GM03348 (cell line): ENCODE measurements around the gene TBC1D22A.

Source experiments
- DNase-seq: peaks from one replicate; pipeline ENCODE4 v3.0.0; 2012; ENCODE audit warnings: low spot score

Gene TBC1D22A

DNA sequence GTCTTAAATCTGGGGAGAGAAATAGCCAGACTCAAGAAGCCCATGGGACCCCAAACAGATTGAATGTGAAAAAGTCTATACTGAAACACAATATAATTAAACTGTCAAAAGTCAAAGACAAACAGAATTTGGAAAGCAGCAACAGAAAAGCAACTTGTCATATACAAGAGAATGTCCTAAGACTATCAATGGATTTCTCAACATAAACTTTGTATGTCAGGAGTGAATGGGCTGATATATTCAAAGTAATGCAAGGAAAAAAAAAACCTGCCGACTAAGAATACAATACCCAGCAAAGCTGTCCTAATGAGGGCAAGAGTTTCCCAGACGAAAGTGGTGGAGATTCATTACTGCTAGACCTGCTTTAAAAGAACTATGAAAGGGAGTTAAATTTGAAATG is 73.2 kb downstream of the TBC1D22A start:
- no peak for DNase-seq

GRCh38 chr22:46841522-46841921 is 79.1 kb downstream of the TBC1D22A start:
- DNase-seq = no peak

DNA sequence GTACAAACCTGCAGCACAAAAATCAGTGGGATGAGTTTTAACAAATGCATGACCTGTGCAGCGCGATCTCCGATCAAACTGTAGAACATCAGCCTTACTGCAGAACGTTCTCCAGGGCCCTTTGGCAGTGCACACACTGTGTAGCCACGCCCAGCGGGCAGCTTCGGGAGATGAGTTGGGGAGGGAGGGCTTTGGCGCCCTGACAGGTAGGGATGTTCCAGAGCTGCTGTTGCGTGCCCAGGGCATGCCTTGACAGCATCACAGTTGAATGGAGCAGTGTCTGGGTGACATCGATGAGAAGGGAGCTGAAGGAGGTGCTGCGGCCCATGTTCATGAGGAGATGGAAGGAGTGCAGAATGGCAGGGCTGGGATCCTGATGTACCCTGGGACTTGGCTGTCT is 80.2 kb downstream of the TBC1D22A start:
- DNase-seq = no peak

GRCh38 chr22:46843821-46844255 is 81.4 kb downstream of the TBC1D22A start:
- peak; percentile 55 for DNase-seq

DNA sequence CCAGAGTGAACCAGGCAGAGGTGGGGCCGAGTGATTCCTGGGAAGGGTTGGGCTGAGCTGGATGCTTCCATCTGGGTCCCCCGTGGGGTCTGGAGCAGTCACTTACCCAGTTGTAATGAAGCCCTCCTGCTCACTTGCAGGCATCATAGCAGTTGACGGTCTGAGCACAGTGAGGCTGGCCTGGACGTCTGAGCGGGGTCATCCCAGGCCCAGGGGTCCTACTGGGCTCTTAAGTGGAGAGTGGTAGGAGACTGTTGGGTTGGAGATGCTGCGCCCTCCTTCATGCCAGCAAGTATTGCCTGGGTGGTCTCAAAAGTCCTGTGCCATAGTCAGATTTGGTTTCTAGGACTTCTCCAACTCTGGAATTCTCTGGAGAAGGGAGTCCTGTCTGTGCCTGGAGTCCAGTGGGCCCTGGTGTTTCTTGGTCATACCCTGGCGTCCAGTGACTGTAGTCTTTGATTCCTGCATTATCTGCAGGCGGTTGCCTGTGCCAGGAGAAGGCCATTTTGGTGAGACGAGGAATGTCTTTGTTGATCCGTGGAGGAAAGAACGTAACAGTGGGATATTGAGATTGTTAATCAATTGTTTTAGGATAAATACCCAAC is 82.3 kb downstream of the TBC1D22A start:
- no peak for DNase-seq

GRCh38 chr22:46845296-46846149 is 83.1 kb downstream of the TBC1D22A start:
- DNase-seq = peak; percentile 73

- no peak for DNase-seq
These were observed 83.8 kb downstream of the TBC1D22A start for GRCh38 chr22:46846150-46846831.

GRCh38 chr22:46846832-46847355 is 84.4 kb downstream of the TBC1D22A start:
- no peak for DNase-seq

DNA sequence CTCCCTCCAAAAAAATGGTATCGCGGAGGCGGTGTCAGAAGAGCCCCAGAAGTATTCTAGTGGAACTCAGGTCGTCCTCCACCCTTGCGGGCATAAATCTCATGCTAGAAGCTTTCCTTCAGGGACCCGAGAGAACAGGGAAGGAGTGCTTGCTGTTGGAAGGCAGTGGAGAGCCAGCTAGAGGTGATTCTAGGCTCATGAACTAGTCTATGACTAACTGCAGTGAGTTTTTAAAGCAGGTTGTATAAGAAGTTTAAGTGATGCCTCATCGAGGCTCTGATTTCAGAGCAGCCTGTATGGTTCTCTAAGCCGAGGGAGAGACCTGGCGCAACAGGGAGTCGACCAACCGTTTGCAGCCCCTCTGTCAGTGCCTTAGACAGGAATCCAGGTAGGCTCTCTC is 85.7 kb downstream of the TBC1D22A start:
- no peak for DNase-seq

DNA sequence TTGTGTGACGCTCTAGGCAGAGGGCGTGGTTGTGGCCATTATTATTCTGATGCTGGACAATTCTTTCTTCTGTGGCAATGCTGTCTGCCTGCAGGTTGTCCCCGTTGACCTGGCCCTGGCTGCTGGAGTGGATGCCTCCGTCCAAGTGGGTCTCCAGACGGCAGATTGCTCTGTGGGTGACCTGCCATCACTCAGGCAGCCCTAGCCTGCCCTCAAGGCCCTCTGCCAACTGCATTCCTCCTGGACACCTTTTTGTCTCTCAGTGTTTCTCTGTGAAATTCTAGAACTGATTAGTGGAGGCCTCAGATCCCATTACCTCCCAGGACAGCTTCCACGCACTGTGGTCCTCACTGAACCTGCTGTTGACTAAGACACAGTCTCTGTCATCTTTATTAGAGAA is 86.7 kb downstream of the TBC1D22A start:
- no peak for DNase-seq

- no peak for DNase-seq
These were observed 87.5 kb downstream of the TBC1D22A start for GRCh38 chr22:46849951-46850350.

- DNase-seq = no peak
These were observed 88.9 kb downstream of the TBC1D22A start for GRCh38 chr22:46851311-46851710.

GRCh38 chr22:46851941-46852340 is 89.5 kb downstream of the TBC1D22A start:
- no peak for DNase-seq

- no peak for DNase-seq
These were observed 90.3 kb downstream of the TBC1D22A start for GRCh38 chr22:46852771-46853170.

DNA sequence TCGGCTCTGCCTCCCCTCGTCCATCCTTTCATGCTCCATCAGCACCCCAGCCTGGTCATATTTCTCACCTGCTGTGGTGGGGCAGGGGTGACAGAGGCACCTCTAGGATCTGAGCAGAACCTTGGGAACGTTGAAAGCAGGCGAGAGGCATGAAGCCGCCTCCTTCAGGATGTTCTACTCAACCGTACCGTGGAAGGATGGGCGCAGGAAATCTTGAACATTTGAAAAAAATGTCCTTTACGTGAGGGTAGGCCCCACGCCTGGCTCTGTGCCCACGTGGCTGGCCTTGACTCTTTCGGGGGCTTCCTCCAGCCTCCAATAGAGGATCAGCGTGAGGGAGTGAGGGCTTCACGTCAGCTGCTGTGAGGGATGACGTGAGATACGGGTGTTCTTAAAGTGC is 90.7 kb downstream of the TBC1D22A start:
- DNase-seq = no peak

GRCh38 chr22:46854125-46854870 is 91.8 kb downstream of the TBC1D22A start:
- no peak for DNase-seq

DNA sequence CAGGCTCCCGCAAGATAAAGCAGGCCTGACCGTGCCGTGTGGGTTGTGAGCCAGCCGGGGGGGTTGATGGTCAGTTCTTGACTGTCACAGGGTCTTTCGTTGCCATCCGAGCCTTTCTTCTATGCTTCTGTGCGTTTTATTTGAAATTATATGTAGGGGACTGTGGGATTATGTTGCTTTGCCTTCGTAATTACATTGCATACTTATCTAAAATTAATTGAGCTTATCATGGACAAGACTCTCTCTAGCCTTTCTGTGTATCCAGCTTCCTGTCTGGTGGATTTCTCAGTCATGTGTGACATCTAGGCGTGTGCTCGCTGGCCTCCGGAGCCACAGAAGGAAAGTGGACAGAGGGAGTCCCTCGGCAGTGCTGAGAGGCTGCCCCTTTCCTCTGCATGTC is 93.2 kb downstream of the TBC1D22A start:
- DNase-seq = no peak

DNA sequence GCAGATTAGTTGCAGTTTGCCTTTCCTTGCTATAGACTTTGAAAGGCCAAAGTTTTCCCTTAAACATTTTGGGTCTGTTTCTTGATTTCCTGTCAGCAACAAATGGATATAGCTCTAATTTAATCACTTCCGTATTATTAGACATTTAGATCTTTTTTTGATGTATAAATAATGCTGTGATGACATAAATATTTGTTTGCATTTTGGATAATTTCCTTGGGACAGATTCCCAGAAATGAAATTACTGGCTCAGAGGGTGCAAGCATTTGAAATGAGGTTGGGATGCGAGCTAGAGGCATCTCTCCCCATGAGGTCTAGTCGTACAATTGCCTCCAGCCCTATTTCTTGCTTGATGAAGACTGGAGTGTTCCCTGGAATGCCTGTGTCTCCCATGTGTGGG is 94.2 kb downstream of the TBC1D22A start:
- no peak for DNase-seq

DNA sequence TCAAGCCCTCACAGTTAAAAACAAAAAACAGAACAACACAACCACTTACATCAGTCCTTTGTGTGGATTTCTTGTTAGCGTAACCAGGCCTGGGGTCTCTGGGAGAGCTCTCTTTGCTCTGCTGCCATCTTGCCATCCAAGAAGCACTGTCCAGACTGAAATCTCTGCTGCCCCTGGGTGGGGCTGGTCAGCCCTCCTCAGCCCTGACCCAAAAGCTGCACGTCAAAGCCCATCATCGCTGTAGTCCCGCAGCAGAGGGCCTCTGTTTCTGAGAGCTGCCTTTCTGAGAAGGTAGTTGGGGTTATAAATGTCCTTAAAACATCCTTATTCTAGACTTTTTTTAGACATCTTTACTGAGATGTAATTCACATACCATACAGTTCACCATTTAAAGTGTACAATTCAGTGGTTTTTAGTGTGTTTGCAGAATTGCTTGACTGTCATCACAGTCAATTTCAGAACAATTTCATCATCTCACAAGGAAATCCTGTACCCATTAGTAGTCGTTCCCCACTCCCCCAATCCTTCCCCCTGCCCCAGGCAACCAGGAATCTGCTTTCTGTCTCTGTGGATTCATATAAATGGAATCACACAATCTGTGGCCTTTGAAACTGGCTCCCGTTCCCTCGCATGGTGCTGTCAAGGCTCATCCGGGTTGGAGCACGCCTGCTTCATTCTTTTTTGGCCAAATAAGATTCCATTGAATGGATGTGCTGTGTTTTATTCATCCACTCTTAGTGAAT is 94.9 kb downstream of the TBC1D22A start:
- DNase-seq = no peak

DNA sequence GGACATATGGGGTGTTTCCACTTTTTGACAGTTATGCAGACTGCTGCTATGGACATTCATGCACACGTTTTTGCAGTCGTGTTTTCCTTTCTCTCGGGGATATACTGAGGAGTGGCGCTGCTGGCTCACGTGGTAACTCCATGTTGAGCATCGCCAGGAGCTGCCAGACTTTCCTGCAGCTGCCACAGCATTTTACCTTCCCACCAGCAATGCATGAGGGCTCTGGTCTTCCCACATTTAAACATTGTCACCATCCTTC is 95.4 kb downstream of the TBC1D22A start:
- DNase-seq = no peak

GRCh38 chr22:46858181-46858771 is 95.8 kb downstream of the TBC1D22A start:
- DNase-seq = no peak
